Ramos (cell line): ENCODE data around the gene SDR39U1.
"Not testable (repeated sequence)": the region's sequence is repeated elsewhere in the genome, so short reads cannot be mapped to it uniquely, and the experiment has no call there.

ENCODE experiments used
- in situ Hi-C: fragments of 300-500 bp; cut with MboI; formaldehyde crosslinking; loops from one replicate; pipeline ENCODE4 v1.14.3; 2022; ENCODE audit warnings: low sequenced_read_pairs; ENCODE audit not compliant: unreplicated experiment

Gene SDR39U1, protein sequence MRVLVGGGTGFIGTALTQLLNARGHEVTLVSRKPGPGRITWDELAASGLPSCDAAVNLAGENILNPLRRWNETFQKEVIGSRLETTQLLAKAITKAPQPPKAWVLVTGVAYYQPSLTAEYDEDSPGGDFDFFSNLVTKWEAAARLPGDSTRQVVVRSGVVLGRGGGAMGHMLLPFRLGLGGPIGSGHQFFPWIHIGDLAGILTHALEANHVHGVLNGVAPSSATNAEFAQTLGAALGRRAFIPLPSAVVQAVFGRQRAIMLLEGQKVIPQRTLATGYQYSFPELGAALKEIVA

DNA sequence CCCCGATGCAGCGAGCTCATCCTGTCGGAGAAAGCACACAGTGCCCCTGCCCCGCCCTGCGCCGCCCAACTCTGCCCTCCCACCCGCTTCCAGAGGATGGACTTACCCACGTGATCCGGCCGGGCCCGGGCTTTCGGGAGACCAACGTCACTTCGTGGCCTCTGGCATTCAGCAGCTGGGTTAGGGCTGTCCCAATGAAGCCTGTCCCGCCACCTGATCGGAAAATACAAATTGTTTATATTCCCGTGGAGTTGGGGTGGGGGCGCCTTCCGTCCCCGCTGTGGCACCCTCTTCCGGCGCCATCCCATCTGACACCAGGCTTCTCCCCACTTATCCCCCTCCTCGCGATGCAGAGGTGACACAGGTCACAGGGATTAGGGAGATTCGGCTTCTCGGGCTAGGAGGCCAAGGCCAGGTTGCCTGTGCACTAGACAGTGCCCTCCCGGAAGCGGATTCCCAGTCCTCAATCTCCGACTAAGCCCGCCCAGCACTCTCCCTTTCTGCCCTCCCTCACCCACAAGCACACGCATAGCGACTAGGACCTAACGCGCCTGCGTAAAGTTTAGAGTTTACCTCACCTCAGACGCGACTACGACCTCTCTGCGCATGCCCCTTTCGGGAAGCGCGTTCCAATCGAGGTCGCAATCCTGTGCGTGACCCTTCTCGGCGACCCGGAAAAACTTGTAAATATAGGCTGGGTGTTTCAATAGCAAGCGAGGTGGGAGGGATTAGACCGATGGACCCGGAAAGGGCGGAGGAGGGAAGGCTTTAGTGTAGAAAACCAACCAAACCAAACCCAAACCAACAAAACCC, at the start of gene SDR39U1:
Gene SDR39U1 (minus strand): TSS at position 537 of the 813 bp plus-strand sequence. CDS start 7 bp downstream, at position 530.
- in situ Hi-C loops: loop anchor here (25.0 kb wide), 1 partner anchor 455 kb away; the partner anchor contains the start of gene DHRS4L2

DNA sequence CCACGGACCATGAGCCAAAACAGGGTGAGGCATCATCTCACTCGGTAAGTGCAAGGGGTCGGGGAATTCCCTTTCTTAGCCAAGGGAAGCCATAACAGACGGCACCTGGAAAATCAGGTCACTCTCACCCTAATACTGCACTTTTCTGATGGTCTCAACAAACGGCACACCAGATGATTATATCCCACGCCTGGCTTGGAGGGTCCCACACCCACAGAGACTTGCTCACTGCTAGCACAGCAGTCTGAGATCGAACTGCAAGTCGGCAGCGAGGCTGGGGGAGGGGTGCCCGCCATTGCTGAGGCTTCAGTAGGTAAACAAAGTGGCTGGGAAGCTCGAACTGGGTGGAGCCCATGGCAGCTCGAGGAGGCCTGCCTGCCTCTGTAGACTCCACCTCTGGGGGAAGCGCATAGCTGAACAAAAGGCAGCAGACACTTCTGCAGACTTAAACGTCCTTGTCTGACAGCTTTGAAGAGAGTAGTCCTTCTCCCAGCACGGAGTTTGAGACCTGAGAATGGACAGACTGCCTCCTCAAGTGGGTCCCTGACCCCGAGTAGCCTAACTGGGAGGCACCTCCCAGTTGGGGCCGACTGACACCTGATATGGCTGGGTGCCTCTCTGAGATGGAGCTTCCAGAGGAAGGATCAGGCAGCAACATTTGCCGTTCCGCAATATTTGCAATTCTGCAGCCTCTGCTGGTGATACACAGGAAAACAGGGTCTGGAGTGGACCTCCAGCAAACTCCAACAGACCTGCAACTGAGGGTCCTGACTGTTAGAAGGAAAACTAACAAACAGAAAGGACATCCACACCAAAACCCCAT, 49.2 kb upstream of the SDR39U1 start:
- in situ Hi-C loops: not testable (repeated sequence)

GRCh38 chr14:24483604-24484252, 41.2 kb upstream of the SDR39U1 start:
- in situ Hi-C loops: no loop called here

DNA sequence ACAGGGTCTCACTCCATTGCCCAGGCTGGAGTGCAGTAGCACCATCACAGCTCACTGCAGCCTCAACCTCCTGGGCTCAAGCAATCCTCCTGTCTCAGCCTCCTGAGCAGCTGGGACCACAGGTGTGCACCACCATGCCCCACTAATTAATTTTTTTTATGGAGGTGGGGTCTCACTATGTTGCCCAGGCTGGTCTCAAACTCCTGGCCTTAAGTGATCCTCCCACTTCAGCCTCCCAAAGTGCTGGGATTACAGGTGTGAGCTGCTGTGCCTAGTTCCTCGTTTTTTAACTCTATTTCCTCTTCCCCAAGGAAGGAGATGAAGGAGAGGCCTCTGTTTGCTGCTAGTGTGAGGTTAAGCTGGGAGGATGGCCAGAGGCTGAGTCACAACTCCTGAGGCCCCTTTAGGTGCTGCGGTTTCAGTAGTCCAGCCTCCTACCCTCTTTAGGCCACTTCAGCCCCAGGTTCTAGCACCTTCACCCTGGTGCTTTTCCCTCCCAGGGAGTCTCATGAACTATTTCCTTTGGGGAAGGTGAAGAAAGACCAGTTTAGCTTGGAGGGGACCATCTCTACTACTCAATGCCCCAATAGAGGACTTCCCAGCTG, 40.2 kb upstream of the SDR39U1 start:
- in situ Hi-C loops: not testable (repeated sequence)

DNA sequence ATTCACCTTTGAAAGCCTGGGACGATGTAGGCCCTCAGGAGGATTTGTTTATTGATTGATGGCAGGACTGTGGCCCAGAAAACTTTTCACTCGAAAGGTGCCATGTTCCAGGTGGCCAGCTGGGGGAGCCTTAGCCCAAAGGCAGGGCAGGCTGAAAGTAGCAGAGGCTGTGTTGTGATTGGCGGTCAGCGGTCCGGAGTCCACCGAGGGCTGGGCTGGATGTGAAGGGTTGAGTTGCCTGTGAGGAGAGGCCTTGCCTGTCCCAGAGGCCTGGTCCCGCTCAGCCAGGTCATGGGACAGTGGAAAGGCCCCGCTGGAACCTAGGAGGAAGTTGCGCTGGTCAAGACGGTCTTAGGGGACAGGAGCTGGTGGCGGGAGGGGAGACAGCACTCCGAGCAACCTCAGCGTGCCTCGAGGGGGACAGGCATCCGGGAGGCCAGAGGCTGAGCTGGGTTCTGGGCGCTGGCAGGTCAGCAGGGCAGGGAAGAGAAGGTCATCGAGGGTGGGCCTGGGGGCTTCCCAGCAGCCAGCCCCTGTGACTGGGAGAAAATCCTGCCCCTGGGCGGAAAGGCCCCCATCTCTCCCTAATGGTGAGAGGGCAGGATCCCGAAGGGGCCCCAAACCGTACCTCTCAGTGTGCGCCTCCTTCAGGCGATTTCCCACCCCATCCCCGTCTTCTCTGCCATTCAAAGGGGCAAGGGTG, 39.2 kb upstream of the SDR39U1 start:
- in situ Hi-C loops: no loop called here

DNA sequence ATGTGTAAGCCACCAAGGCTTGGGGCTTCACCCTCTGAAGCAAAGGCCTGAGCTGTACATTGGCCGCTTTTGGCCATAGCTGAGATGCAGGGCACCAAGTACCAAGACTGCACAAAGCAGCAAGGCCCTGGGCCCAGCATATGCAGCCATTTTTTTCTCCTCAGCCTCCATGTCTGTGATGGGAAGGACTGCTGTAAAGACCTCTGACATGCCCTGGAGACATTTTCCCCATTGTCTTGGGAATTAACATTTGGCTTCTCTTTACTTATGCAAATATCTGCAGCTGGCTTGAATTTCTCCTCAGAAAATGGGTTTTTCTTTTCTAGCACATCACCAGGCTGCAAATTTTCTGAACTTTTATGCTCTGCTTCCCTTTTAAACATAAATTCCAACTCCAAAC, 37.4 kb upstream of the SDR39U1 start:
- in situ Hi-C loops: not testable (repeated sequence)

- in situ Hi-C loops: no loop called here
Observed at GRCh38 chr14:24475261-24475660, 32.7 kb upstream of the SDR39U1 start.

DNA sequence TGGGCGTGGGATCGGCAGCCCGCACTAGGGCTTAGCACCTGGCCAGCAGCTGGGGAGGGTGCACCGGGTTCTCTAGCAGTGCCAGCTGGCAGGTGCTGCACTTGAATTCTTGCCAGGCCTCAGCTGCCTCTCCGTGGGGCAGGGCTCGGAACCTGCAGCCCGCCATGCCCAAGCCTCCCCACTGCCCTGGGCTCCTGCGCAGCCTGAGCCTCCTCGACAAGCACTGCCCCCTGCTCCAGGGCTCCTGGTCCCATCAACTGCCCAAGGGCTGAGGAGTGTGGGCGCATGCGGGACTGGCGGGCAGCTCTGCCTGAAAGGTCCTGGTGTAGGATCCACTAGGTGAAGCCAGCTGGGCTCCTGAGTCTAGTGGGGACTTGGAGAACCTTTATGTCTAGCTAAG, 30.6 kb upstream of the SDR39U1 start:
- in situ Hi-C loops: no loop called here

- in situ Hi-C loops: not testable (repeated sequence)
Observed at GRCh38 chr14:24470450-24470849, 27.9 kb upstream of the SDR39U1 start.

DNA sequence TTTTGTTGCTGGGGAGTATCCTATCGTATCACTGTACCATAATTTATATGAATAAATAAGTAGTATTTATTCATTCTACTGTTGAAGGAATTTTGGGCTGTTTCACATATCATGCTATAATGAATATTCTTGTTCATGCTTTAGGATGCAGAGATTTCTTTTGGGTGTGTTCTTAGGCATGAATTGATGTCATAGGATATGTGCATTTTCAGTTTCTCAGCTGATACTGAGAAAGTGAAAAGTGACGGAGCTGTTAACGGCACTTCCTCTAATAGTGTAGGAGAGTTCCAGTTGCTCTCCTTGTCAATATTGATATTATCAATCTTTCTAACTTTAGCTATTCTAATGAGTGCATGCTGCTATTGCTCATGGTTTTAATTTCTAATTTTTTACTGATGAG, 23.2 kb upstream of the SDR39U1 start:
- in situ Hi-C loops: no loop called here

- in situ Hi-C loops: no loop called here
Observed at GRCh38 chr14:24465368-24465767, 22.8 kb upstream of the SDR39U1 start.

DNA sequence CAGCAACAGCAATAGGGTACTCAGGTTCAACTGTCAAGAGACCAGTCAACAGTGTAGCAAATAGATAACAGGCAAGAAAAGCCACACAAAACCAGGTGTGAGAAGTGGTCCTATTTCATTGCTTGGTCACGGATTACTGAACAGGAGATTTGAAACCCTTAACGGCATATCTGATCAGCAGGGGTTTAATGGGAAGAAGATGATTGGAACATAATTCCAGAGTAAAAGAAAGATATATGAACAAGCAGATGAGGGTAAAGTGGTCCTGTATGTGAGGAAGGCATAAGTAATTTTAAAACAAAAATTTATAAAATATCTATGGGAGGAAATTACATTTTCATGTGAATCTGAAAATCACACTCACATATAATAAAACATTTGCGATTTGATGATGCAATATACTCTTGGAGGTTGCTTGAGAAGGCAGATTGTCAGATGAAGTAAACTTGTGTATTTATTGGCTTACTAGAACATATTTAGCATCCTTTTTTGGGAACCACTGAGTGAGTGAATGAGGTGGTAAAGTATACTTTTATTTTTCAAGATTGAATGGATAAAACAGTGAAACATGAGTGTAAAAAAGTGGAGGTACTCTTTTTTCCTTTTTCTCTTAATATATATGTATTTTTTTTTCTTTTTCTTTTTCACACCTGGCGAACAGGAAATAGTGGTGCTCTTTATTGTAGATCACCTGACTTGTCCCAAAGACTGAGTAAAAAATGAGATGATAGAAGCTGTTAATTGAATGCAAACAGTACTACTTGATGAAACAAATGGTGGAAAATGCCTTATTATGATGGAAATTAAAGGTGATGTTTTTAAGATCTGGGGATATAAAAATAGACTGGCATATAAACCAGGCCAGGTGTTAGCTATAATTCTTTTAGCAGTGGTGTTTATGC, 21.6 kb upstream of the SDR39U1 start:
- in situ Hi-C loops: no loop called here

- in situ Hi-C loops: no loop called here
Observed at GRCh38 chr14:24463017-24463883, 20.7 kb upstream of the SDR39U1 start.

DNA sequence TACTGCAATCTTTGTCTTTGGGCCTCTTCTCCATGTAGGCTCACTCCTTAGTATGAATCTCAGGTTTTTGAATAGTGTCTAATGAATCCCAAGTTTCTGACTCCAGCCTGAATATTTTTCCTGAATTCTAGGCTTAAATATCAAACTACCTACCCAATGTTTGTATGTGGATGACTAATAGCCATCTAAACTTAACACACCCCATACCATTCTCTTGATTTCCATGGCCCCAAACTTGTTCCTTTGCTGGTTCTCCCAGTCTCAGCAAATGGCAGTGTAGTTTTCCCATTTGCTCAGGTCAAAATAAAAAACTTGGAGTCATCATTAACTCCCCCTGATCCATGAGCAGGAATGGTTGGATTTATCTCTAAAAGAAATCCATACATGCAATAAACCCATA, 18.8 kb upstream of the SDR39U1 start:
- in situ Hi-C loops: no loop called here

GRCh38 chr14:24459331-24459730, 16.8 kb upstream of the SDR39U1 start:
- in situ Hi-C loops: no loop called here

- in situ Hi-C loops: no loop called here
Observed at GRCh38 chr14:24458736-24459135, 16.2 kb upstream of the SDR39U1 start.

- in situ Hi-C loops: no loop called here
Observed at GRCh38 chr14:24456980-24457379, 14.4 kb upstream of the SDR39U1 start.
